Measurements from ENCODE around the gene ABCD3. TPM values are rescaled to one million over a fixed set of nuclear protein-coding genes. Genes with fewer than 3 reads are reported as not detected.
"Not testable (repeated sequence)": the region's sequence is repeated elsewhere in the genome, so short reads cannot be mapped to it uniquely, and the experiment has no call there.

Gene ABCD3
- 16.8 TPM for total RNA-seq (2013)
- polyA plus RNA-seq: 10 to 100 TPM in 2 of 3 donors, 1 to 10 TPM in 1; 7.8 to 24.9 (median 21.0) TPM
- 3.3 and 3.8 TPM in 2 replicates for polyA minus RNA-seq
- 9.7 to 35.6 (median 25.6) reads per million in 11 experiments for total RNA-seq

GRCh38 chr1:94417978-94418663 lies at the start of gene ABCD3:
ABCD3 (plus strand) TSS chr1:94418389; CDS start chr1:94418479, 90 bp downstream.
- DNase-seq: peak; percentile 94
- no peaks in the 10 kb centered on the region for H3K9me3 ChIP-seq (replicated peaks in 1 of 2; ENCODE audit: control insufficient read depth in 1 of 2, insufficient read depth in 1 of 2, low read length in 2 of 2)
- H3K36me3 ChIP-seq (replicated peaks in 1 of 2; ENCODE audit: control insufficient read depth in 1 of 2, insufficient read depth in 2 of 2, low read length in 2 of 2): no peaks in the 10 kb centered on the region
- peak within 1 kb of the TSS; percentile 81 to 94 (median 83) for H3K4me3 ChIP-seq (replicated peaks in 1 of 3; ENCODE audit: low read depth in 2 of 3, low read length in 3 of 3)
- H3K9ac ChIP-seq (ENCODE audit: insufficient read depth, low read length, poor library complexity, severe bottlenecking): peak within 1 kb of the TSS; percentile 80
- Mint-ChIP-seq H3K27ac (peak within 1 kb of the TSS in 5 of 7 donors; percentile 50 to 84 (median 71)), H3K27me3 (ENCODE audit: low read depth in 3 of 3) (peaks cover 3 to 12% (median 8%) of the 10 kb centered on the region in 3 donors), H3K4me3 (no peak within 1 kb of the TSS), H3K9me3 (peaks cover 0 to 3% (median 0%) of the 10 kb centered on the region in 7 donors), H3K36me3 (no peaks in the 10 kb centered on the region), H3K4me1 (peaks cover 37% of the 10 kb centered on the region)
- H3K79me2 ChIP-seq (ENCODE audit: insufficient read depth, low read length): peaks cover 47% of the 10 kb centered on the region
- H3K27me3 ChIP-seq (ENCODE audit: control insufficient read depth in 2 of 2, insufficient read depth in 2 of 2, low read length in 2 of 2): no peaks in the 10 kb centered on the region
- intact Hi-C loops (cut with micrococcal nuclease): no loop called here
- no peak for TF ChIP-seq CTCF (IDR thresholded peaks at IDR 0.05)
- peak within 1 kb of the TSS; percentile 93 for H2AFZ ChIP-seq (ENCODE audit: insufficient read depth, low read depth, low read length, poor library complexity, severe bottlenecking)
- peak within 1 kb of the TSS; percentile 84 for H3K4me2 ChIP-seq (replicated peaks; ENCODE audit: extremely low read depth, low read length, poor library complexity, severe bottlenecking)
- H3K27ac ChIP-seq (ENCODE audit: low read depth in 1 of 2, low read length in 2 of 2): peak within 1 kb of the TSS; percentile 87 to 91
- peaks cover 36% of the 10 kb centered on the region for H4K20me1 ChIP-seq (ENCODE audit: insufficient read depth, low read length)
- H3K4me1 ChIP-seq (ENCODE audit: control insufficient read depth in 1 of 2, insufficient read depth in 2 of 2, low read length in 2 of 2): peaks cover 29 to 36% of the 10 kb centered on the region in 2 donors
- WGBS (ENCODE audit: insufficient coverage): under 1% methylated on average over 83 of the region's 84 CpGs

GRCh38 chr1:94372771-94373170 lies 45.4 kb upstream of the ABCD3 start:
- peaks cover 20% of the 10 kb centered on the region for H3K4me1 Mint-ChIP-seq
- H3K27ac Mint-ChIP-seq: not testable (repeated sequence)

GRCh38 chr1:94373311-94373710 lies 44.9 kb upstream of the ABCD3 start:
- H3K79me2 ChIP-seq (ENCODE audit: insufficient read depth, low read length); H3K4me2 ChIP-seq (replicated peaks; ENCODE audit: extremely low read depth, low read length, poor library complexity, severe bottlenecking); H3K36me3 ChIP-seq (replicated peaks in 1 of 2; ENCODE audit: control insufficient read depth in 1 of 2, insufficient read depth in 2 of 2, low read length in 2 of 2); H2AFZ ChIP-seq (ENCODE audit: insufficient read depth, low read depth, low read length, poor library complexity, severe bottlenecking); intact Hi-C loops (cut with micrococcal nuclease); H3K36me3 Mint-ChIP-seq; H3K27me3 Mint-ChIP-seq (ENCODE audit: low read depth in 3 of 3); H3K27ac ChIP-seq (ENCODE audit: low read depth in 1 of 2, low read length in 2 of 2); H3K9me3 ChIP-seq (replicated peaks in 1 of 2; ENCODE audit: control insufficient read depth in 1 of 2, insufficient read depth in 1 of 2, low read length in 2 of 2); H3K4me3 Mint-ChIP-seq; H3K4me3 ChIP-seq (replicated peaks in 1 of 3; ENCODE audit: low read depth in 2 of 3, low read length in 3 of 3); H3K4me1 ChIP-seq (ENCODE audit: control insufficient read depth in 1 of 2, insufficient read depth in 2 of 2, low read length in 2 of 2); H3K27me3 ChIP-seq (ENCODE audit: control insufficient read depth in 2 of 2, insufficient read depth in 2 of 2, low read length in 2 of 2); H3K9ac ChIP-seq (ENCODE audit: insufficient read depth, low read length, poor library complexity, severe bottlenecking); H4K20me1 ChIP-seq (ENCODE audit: insufficient read depth, low read length): not testable (repeated sequence)
- Mint-ChIP-seq H3K4me1 (peaks cover 15% of the 10 kb centered on the region), H3K9me3 (peaks cover 0 to 19% (median 10%) of the 10 kb centered on the region in 7 donors), H3K27ac (peak overlapping the region in 2 of 7 donors; percentile 60 to 61)
- no CpG with 5 or more reads among the region's 2 CpGs for WGBS (ENCODE audit: insufficient coverage)
- DNase-seq: peak in 1 of 3 donors; percentile 24

More at GRCh38 chr1:94372771-94373170, 45.4 kb upstream of the ABCD3 start:
- H3K4me3 ChIP-seq (replicated peaks in 1 of 3; ENCODE audit: low read depth in 2 of 3, low read length in 3 of 3); H3K36me3 Mint-ChIP-seq; DNase-seq; H3K27ac ChIP-seq (ENCODE audit: low read depth in 1 of 2, low read length in 2 of 2); H3K4me2 ChIP-seq (replicated peaks; ENCODE audit: extremely low read depth, low read length, poor library complexity, severe bottlenecking); H3K9me3 ChIP-seq (replicated peaks in 1 of 2; ENCODE audit: control insufficient read depth in 1 of 2, insufficient read depth in 1 of 2, low read length in 2 of 2); H3K4me3 Mint-ChIP-seq; H3K36me3 ChIP-seq (replicated peaks in 1 of 2; ENCODE audit: control insufficient read depth in 1 of 2, insufficient read depth in 2 of 2, low read length in 2 of 2); H3K9ac ChIP-seq (ENCODE audit: insufficient read depth, low read length, poor library complexity, severe bottlenecking); intact Hi-C loops (cut with micrococcal nuclease); H2AFZ ChIP-seq (ENCODE audit: insufficient read depth, low read depth, low read length, poor library complexity, severe bottlenecking); H3K27me3 ChIP-seq (ENCODE audit: control insufficient read depth in 2 of 2, insufficient read depth in 2 of 2, low read length in 2 of 2); H4K20me1 ChIP-seq (ENCODE audit: insufficient read depth, low read length); H3K4me1 ChIP-seq (ENCODE audit: control insufficient read depth in 1 of 2, insufficient read depth in 2 of 2, low read length in 2 of 2); H3K79me2 ChIP-seq (ENCODE audit: insufficient read depth, low read length): not testable (repeated sequence)
- Mint-ChIP-seq H3K27me3 (ENCODE audit: low read depth in 3 of 3) (peaks cover 4 to 10% (median 5%) of the 10 kb centered on the region in 3 donors), H3K9me3 (peaks cover 0 to 19% (median 8%) of the 10 kb centered on the region in 7 donors)

GRCh38 chr1:94375666-94376065 lies 42.5 kb upstream of the ABCD3 start:
- H3K27ac Mint-ChIP-seq: peak overlapping the region in 1 of 7 donors; percentile 66
- not testable (repeated sequence) for H3K27ac ChIP-seq (ENCODE audit: low read depth in 1 of 2, low read length in 2 of 2); H3K4me3 Mint-ChIP-seq

More at GRCh38 chr1:94375666-94376065, 42.5 kb upstream of the ABCD3 start:
- Mint-ChIP-seq H3K9me3 (peaks cover 0 to 12% (median 4%) of the 10 kb centered on the region in 7 donors), H3K4me1 (peaks cover 15% of the 10 kb centered on the region)
- H3K4me2 ChIP-seq (replicated peaks; ENCODE audit: extremely low read depth, low read length, poor library complexity, severe bottlenecking); H3K4me1 ChIP-seq (ENCODE audit: control insufficient read depth in 1 of 2, insufficient read depth in 2 of 2, low read length in 2 of 2); H3K36me3 ChIP-seq (replicated peaks in 1 of 2; ENCODE audit: control insufficient read depth in 1 of 2, insufficient read depth in 2 of 2, low read length in 2 of 2); H3K9me3 ChIP-seq (replicated peaks in 1 of 2; ENCODE audit: control insufficient read depth in 1 of 2, insufficient read depth in 1 of 2, low read length in 2 of 2); H4K20me1 ChIP-seq (ENCODE audit: insufficient read depth, low read length); H2AFZ ChIP-seq (ENCODE audit: insufficient read depth, low read depth, low read length, poor library complexity, severe bottlenecking); H3K36me3 Mint-ChIP-seq; H3K79me2 ChIP-seq (ENCODE audit: insufficient read depth, low read length); DNase-seq; H3K27me3 Mint-ChIP-seq (ENCODE audit: low read depth in 3 of 3); H3K27me3 ChIP-seq (ENCODE audit: control insufficient read depth in 2 of 2, insufficient read depth in 2 of 2, low read length in 2 of 2); intact Hi-C loops (cut with micrococcal nuclease); H3K9ac ChIP-seq (ENCODE audit: insufficient read depth, low read length, poor library complexity, severe bottlenecking); H3K4me3 ChIP-seq (replicated peaks in 1 of 3; ENCODE audit: low read depth in 2 of 3, low read length in 3 of 3): not testable (repeated sequence)
- 84% methylated on average over 6 of the region's 7 CpGs for WGBS (ENCODE audit: insufficient coverage)
